NCI-H1092 (cell line): ENCODE results near the gene RUSF1.
"Not testable (repeated sequence)": the region's sequence is repeated elsewhere in the genome, so short reads cannot be mapped to it uniquely, and the experiment has no call there.

Source experiments
- DNase-seq: peaks from one replicate; lab custom pipeline; 2025; lab: John Stamatoyannopoulos, UW

Gene RUSF1

DNA sequence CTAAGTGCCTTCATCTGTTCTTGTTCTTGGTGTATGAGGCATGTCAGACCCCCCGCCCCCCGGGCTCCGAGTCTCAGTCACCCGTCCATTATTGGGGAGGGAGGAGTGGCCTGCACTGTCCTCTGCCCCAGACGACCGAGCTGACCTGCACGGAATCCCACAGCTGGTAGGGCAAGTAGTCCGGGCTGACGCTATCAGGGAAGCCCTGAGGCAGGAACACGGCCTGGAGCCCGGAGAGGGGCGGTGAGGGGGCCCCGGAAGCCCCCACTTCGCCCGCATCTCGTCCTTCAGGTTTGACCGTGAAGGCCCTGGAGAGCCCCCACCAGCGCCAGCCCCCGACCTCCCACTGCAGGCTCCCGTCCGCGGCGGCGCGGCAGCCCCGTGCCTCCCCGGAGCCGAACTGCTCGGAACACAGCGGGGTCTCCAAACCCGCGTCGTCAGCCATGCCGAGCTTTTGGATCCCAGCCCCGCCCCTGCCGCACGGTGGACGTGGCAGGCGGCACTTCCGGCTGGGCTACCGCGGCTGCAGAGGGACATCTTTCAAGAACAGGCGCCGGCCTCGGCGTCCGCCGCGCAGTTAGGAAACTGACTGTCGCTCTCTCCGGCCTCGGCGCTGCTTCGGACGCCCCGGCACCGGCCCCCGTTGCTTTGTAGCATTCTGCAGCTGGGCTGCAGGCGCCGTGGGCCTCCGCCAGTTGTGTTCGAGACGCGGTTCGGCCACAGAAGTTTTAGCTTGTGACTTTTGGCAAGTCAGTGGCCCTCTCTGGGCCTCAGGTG is at the start of gene RUSF1:
Gene RUSF1 (minus strand): TSS at position 463 of the 777 bp plus-strand sequence. CDS start 18 bp downstream, at position 445.
- peak; percentile 80 for DNase-seq

DNA sequence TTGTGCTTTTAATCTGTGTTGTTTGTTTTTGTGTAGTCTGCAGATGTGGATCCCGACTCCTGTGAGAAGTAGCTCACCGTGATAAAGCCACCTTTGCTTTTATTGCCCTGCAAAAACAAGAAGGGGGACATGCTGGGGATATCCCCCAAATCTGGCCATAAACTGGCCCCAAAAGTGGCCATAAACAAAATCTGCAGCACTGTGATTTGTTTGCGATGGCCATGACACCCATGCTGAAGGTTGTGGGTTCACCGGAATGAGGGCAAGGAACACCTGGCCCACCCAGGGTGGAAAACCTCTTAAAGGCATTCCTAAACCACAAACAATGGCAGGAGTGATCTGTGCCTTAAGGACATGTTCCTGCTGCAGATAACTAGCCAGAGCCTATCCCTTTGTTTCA is 34.6 kb upstream of the RUSF1 start:
- no peak for DNase-seq

DNA sequence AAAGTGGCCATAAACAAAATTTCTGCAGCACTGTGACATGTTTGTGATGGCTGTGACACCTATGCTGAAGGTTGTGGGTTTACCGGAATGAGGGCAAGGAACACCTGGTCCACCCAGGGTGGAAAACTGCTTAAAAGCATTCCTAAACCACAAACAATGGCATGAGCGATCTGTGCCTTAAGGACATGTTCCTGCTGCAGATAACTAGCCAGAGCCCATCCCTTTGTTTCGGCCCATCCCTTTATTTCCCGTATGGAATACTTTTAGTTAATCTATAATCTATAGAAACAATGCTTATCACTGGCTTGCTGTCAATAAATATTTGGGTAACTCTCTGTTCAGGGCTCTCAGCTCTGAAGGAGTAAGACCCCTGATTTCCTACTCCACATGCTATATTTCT is 31.6 kb upstream of the RUSF1 start:
- DNase-seq, result not testable (repeated sequence)

DNA sequence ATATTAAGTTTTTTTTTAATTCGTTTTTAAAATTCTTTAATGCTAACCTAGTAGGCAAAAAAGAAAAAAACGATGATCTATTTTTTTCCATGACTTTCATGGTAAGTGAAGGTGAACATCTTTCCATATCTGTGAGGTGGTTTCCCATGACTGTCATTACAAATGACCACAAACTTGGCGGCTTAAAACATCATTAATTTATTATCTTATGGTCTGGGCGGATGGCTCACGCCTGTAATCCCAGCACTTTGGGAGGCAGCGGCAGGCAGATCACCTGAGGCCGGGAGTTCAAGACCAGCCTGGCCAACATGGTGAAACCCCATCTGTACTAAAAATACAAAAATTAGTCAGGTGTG is 30.0 kb upstream of the RUSF1 start:
- DNase-seq, result not testable (repeated sequence)

DNA sequence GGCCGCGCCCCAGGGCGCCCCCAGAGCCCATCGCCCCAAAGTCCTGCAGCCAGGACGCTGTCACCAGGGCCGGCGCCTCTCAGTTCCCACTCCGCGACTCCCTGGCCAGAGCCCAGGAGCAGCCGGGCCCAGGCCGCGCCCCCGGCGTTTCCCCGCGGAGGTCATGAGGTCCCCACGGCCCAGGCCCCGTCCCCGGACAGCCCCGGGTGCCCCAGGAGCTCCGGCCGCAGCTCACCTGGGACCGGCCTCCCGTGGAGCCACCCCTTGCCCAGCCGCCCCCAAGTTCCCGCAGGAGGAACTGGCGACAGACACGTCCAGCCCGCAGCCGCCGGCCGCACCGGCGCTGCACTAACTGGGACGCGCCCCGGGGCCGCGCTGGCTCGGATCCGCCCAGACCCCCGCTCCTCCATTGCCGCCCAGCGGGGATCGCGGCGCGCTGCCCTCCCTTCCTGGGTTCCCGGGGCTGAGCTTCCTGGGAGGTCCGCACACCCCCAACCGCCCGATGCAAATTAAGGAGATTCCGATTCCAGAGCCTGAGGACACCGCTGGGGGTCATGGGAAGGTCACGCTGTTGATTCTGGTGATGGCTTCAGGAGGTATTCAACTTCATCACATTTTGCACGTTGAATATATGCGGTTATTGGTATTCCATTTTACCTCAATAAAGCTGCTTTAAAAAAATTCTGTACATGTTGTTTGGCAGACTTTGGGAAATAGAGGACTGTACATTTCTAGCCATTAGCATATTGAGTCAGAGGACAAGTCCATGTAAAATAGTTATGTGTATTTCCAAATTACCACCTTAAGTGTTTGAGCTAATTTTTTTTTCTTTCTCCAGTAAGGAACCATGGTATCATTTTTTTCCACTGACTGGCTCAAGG is 29.4 kb upstream of the RUSF1 start:
- DNase-seq, result no peak

DNA sequence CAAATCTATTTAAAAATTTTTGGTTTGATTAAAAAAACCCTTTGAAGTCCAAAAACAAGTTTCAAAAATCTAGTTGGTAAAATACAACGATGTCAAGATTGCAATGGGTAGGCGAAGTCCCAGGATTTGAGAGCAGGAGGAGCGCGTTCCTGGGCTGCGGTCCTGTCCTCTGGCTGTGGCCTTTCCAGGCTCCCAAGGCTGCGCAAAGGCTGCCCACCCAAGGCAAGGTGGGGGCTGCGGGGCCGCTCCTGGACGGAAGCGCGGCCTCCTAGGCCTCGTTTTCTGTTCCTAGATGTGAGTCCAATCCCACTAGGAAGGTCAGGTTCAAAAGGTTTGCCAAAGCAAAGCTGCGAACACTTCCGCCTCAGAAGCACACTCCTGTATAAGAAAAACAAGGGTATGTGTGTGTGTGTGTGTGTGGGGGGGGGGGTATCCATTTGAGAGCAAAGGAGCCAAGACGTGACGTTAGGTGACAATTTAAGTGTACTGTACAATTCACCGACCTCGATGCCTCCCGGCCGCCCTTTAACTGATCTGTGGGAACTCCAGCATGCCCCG is 28.7 kb upstream of the RUSF1 start:
- no peak for DNase-seq

DNA sequence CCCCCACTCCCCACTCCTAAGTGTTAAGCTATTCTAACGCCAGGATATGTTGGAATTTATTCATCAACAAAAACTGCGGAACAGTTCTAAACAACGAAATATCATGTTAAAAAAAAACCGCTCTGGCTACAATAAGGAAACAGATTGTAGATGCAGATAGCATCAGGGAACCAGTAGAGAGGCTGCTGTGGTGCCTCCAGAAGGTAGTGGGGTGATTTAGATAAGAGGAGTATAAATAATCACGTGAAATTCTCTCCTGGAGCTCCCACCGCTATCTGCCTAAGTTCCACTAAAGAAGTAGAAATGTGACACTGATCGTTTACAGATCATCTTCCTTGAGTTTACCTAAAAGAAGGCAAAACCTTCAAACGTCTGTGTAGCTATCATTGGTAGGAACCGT is 27.5 kb upstream of the RUSF1 start:
- no peak for DNase-seq

DNA sequence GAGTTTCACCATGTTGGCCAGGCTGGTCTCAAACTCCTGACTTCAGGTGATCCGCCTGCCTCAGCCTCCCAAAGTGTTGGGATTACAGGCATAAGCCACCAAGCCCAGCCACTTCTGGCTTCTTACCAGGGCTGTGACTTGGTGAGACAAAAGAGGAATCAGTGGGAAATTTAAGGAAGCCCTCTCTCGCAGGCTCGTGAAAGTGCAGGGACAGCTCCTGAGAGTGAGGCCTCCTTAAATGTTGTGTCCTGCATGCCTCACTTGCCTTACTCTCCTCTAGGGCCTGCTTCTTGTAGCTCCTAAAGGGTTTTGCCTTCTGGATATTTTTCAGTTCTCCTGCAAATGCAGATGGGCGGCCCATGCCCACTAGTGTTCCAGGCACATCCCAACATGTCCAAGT is 24.7 kb upstream of the RUSF1 start:
- no peak for DNase-seq

DNA sequence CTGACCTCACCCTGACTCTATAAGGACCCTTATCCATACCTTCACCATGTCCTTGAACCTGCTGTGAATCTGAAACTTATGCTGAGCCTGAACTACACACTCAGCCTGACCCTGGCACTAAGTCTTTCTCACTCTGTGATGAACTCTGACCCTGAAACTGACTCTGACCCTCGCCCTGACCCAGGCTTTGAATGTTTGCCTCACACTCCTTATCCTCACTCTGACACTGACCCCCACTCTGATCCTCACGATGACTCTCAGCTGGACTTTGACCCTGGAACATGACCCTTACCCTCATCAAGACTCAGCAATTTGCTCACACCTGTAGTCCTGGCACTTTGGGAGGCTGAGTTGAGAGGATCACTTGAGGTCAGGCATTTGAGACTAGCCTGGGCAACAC is 23.9 kb upstream of the RUSF1 start:
- DNase-seq, result no peak

DNA sequence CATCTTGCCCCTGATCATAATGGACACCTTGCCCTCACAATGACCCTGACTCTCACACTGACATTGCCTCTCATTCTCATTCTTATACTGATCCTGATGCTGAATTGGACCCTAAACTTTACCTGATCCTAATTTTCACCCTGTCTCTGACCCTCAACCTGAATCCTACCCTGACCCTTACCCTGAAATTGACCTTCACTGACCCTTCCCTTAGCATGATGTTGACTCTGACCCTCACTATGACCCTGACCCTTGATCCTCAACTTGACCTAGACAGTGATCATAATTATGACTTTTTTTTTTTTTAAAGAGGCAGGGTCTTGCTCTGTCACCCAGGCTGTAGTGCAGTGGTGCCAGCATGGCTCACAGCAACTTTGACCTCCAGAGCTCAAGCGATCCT is 22.9 kb upstream of the RUSF1 start:
- DNase-seq, result no peak

DNA sequence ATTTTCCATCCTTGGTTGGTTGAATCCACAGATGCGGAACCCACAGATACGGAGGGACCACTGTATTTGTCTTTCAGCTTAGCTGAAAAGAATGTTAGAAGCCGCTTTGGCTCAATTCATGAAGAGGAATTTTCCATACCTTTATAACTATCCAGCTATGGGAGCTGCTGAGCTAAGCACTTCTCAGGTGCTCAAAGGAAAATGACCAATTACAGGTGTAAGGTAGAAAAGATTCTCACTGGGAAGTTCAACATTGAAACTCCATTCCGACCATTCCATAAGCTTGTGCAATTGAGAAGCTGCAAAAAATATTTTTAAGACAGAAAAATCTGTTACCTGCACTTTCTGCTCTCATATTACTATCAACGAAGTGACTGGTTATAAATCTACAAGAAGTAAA is 22.2 kb upstream of the RUSF1 start:
- DNase-seq, result no peak

DNA sequence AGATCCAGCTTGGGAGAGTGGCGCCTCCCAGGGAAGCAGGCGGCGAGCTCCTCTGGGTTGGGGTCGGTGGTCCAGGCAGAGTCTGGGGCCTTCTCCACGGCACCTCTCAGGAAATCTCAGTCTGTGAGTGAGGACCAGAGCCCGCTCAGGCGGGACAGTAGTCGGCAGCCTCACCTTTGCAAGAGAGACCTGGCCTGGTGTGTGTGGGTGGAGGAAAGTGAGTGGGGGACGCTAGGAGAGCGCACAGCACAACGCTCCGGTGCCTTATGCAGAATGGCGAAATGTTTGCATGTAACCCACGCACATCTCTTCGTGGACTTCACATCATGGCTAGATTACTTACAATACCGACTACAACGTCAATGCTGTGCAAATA is 21.7 kb upstream of the RUSF1 start:
- DNase-seq, result no peak

DNA sequence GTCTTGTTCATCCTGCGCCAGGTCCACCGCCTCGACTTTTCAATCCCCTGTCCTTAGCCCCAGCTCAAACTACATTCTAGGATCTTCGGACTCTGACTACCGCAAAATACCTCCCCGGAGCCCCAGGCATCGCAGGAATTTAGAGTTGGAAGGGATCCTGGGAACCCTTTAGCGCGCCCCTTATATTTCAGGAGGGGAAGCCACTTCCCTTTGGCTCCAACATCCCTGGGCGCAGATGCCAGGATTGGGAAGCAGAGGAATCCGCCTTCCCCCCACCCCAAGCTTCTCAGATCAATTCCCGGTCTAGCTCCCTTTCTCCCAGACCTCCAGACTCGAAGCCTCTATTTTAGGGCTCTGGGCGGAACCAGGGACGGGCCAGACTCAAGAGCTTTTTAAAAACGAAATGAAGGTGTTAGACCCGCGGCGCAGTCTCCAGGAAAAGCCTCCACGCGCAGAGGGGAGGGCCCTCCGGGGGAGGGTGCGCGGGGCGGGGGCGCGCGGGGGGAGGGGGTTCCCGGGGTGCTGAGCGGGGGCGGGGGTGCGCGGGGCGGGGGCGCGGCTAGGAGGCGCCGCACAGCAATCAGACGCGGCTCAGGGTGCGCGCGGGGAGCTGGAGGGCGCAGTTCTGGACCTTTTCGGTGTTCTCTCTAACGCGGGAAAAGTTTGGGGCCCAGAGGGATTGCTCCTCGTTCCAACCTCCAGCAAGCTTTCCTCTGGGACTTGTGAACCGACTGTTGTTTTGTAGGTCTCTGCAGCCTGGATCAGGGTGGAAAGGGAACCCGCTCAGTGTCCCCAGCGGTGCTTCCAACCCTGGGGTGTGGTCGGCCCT is 21.1 kb upstream of the RUSF1 start:
- no peak for DNase-seq

DNA sequence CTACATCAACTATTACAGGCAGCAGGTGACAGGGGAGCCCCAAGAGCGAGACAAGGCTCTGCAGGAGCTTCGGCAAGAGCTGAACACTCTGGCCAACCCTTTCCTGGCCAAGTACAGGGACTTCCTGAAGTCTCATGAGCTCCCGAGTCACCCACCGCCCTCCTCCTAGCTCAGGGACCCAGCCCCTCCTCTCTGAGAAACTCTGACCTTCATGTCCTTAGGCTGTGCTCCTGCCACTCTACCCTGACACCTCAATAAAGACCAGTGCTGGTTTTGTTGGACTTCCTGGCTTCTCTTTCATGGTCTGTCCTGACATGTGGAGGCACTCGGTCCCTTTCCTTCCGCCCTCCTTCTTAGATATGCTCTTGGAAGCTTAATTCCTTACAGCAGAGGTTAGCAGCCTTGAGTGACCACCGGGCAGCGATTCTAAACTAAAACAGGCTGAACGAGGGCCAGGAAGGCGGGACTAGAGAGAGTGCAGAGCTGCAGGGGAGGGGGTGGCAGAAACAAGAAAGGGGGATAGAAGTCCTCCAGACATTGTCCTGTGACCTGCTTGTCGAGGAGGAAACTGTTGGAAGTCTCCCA is 20.4 kb upstream of the RUSF1 start:
- no peak for DNase-seq

DNA sequence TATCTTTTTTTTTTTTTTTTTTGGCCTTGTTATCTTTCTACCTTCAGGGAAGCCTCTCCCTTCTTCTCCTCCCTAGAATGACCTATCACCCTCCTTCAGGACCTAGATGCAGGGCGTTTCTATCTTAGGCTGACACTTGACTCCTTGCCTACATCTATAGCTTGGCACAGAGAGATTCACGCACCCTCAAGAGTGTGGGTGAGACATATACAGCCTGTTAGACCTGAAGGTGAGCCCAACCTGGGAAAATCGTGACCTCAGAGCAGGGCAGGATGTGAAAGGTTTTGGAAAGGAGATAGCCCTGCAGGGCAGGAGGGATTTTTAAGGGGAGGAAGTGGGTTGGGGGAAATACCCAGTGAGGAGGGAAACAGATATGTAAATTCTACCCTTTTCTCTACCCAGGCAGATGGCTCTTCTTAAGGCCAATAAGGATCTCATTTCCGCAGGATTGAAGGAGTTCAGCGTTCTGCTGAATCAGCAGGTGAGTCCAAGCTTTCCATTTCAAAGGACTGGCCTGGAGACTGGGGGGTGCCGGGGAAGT is 19.6 kb upstream of the RUSF1 start, which contains the start of gene AHSP:
Gene AHSP (plus strand): TSS at position 167 of the 541 bp plus-strand sequence. CDS start 240 bp downstream, at position 407.
- no peak for DNase-seq

DNA sequence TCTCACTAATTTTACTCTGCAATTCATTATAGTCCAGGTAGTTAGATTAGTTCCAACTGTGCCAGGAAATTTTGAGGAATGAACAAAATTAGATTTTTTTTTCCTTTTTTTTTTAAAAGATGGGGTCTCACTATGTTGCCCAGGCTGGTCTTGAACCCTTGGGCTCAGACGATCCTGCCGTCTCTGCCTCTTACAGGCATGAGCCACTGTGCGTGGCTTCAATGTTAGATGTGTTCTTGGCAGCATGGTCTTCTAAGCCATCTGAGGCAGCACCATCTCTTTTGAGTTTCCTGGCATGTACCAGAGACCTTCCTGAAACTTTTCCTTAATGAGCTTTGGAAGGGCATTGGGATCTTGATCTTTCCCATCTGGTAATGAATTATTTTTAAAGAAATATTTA is 16.9 kb upstream of the RUSF1 start:
- no peak for DNase-seq

DNA sequence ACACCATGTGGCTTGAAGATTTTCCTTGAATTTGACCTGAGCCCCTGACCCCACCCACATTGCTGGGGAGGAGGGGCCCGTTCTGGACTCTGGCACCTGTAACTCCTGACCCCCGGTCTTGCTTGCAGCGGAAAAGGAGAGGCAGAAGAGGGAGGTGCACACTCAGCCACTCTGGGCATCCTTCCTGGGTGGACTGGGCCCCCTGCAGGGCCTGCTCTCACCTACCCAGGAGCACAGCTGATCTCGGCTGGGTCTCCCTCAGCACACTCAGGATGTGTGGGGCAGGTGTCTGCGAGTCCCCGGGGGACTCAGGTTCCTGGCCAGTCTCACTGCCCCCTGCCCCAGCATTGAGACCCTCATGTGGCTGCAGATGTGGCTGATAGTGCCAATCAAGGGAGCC is 15.6 kb upstream of the RUSF1 start:
- not testable (repeated sequence) for DNase-seq

DNA sequence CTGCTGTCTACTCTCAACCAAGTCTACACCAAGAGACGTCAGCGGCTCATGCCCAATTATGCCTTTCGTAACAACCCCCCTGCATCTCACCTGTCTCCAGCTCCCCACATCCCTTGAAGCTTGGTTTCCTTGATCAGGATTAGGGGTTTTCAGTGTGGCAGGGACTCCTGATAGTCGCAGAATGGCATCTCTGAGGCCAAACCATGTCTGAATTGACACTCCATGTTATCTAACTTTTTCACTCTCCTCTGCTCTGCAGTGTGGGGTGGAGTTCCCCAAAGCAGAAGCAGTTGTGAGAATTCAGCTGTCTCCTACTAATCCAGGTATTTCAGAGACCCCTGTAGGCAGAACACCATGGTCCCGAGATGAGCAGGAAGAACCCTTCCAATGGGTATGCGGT is 13.9 kb upstream of the RUSF1 start:
- no peak for DNase-seq

DNA sequence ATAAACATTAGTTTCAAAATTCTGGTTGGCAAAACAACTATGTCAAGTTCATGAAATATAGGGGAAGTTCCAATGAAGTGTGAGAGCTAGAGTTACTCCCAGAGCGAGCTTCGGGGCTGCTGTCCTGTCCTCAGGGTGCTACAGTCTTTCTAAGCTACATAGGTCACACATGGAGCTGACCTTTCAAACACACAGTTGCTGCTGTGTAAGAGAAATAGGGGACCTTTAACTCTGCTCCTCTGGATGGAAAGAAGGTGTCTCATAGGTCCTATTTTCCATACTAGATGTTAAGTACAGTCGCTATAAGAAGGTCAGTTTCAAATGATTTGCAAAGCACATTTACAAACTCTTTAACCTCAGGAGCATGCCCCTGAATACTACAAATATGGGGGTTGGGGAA is 13.2 kb upstream of the RUSF1 start:
- no peak for DNase-seq

DNA sequence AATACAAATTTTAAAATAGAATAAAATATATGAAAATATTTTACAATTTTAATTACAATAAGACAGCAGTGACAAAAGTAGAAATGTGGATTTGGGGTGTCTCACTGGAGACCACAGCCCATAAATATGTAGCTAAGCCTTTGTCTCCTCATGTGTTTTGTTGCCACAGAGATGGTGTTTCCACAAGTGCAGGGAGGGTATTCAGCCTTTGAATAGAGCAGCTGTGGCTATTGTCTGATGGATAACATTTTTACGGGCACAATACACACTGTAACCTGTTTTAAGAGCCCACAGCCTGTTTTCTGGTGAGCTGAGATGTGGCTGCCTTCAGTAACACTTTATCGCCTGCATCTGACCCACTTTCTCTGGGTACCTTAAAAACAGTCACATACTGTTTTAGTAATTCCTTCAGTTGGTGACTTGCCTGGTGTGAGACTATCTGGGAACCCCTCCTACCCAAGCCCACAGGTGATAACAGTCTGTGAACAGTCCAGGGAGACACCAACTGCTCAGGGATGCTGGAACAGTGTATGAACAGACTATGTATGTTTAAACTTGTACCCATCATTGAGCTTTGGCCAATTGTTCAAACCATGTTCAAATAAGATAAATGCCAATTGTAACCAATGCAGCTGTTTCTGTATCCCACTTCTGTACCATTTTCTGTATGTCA is 11.7 kb upstream of the RUSF1 start:
- peak; percentile 18 for DNase-seq
